ENCODE data around the gene AMBP.

Gene AMBP

DNA sequence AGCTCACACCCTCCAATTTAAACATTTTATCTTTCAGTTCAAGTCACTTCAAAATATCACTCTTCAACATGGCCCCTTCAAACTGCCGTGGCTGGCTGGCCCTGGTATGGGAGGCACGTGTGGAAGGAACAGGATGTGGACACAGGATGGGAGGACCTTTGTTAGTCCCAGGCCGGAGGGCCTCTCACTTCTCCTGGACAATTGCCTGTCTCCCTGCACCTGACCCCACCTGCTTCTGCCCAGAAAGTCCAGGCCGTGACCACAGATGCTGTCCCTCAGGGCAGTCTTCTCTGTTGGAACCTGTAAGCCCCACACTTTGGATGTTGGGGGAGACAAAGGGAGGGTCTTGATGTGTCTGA lies 19.4 kb downstream of the AMBP start:
- TF ChIP-seq, protein P1, sequence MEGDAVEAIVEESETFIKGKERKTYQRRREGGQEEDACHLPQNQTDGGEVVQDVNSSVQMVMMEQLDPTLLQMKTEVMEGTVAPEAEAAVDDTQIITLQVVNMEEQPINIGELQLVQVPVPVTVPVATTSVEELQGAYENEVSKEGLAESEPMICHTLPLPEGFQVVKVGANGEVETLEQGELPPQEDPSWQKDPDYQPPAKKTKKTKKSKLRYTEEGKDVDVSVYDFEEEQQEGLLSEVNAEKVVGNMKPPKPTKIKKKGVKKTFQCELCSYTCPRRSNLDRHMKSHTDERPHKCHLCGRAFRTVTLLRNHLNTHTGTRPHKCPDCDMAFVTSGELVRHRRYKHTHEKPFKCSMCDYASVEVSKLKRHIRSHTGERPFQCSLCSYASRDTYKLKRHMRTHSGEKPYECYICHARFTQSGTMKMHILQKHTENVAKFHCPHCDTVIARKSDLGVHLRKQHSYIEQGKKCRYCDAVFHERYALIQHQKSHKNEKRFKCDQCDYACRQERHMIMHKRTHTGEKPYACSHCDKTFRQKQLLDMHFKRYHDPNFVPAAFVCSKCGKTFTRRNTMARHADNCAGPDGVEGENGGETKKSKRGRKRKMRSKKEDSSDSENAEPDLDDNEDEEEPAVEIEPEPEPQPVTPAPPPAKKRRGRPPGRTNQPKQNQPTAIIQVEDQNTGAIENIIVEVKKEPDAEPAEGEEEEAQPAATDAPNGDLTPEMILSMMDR (IDR thresholded peaks at IDR 0.05; ENCODE audit: low read depth, low read length, poor library complexity, severe bottlenecking): no peak
- TF ChIP-seq EZH2phosphoT487 (IDR thresholded peaks at IDR 0.05; ENCODE audit: borderline replicate concordance, low read length): no peak
- Histone ChIP-seq H3K9me3 (ENCODE audit: control insufficient read depth, insufficient read depth, low read length) (no peaks in the 10 kb centered on the region), H3K4me3 (ENCODE audit: low read length) (no peak overlapping the region), H4K20me1 (ENCODE audit: control insufficient read depth, insufficient read depth, low read depth, low read length) (no peaks in the 10 kb centered on the region), H3K79me2 (ENCODE audit: control insufficient read depth, low read length) (no peaks in the 10 kb centered on the region), H3K9me2 (replicated peaks; ENCODE audit: control insufficient read depth, low read length) (no peaks in the 10 kb centered on the region), H3K4me2 (ENCODE audit: low read length) (no peak overlapping the region), H3K27me3 (ENCODE audit: control insufficient read depth, low read length) (no peaks in the 10 kb centered on the region), H3K27ac (ENCODE audit: low read depth, low read length) (no peak overlapping the region), H3K4me1 (ENCODE audit: control insufficient read depth, low read length) (no peaks in the 10 kb centered on the region), H3F3A (ENCODE audit: control insufficient read depth, insufficient read depth) (no peaks in the 10 kb centered on the region), H3K36me3 (ENCODE audit: control insufficient read depth, low read length) (no peaks in the 10 kb centered on the region)

DNA sequence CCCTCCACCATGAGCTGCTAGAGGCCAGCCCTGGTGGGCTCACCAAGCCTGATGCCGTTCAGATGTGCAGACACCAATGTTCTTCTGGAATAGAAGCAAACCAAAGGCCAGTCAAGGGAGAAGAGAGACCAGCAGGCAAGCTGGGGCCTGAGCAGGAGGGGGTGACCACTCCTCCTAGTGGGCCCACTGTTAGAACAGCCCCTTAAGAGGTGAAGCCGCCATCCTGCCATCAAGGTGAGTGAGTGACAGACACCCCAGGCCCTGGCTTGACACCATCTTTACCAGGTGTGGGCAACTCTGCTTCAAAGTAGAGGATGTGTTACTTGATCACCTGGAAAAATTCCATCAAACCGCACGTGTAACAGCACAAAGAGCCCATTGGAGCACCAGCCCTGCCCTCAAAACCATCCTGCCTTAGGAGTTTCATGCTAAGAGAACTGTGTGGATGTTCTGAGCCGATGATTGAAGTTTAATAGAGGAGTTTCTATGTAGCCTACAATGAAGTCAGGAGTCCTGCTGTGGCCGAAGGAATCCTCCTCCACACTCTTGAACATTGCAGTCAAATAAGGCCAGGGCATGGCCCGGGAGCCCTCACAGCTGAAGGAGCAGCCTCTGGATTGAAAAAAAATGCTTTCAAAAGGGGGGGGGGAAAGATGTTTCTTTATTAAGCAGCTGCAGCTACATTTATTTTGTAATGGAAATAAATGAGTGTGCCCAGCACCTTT lies 20.8 kb downstream of the AMBP start:
- H3K4me2 ChIP-seq (ENCODE audit: low read length): no peak overlapping the region

DNA sequence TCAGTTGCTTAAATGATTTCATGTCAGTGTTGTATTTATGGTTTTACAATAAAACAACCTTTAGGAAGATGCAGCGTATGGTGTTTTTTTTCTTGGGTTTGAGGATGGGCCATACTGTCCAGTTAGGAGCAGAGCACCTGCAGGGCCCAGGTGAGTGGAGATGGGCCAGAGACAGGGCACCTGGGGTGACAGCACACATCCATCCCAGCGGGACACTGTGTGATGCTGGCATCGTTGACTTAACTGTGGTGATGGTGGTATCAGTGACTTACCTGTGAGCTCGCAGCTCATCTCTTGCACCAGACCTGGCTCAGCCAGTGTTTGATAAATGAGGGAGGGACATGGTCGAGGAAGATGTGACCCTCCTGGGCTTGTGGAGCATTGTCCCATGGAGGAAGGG lies 21.6 kb downstream of the AMBP start:
- no peaks in the 10 kb centered on the region for H3K4me1 ChIP-seq (ENCODE audit: control insufficient read depth, low read length)
- no peaks in the 10 kb centered on the region for H3K27me3 ChIP-seq (ENCODE audit: control insufficient read depth, low read length)
- no peaks in the 10 kb centered on the region for H3K79me2 ChIP-seq (ENCODE audit: control insufficient read depth, low read length)
- no peaks in the 10 kb centered on the region for H3K36me3 ChIP-seq (ENCODE audit: control insufficient read depth, low read length)
- no peak overlapping the region for H3K4me3 ChIP-seq (ENCODE audit: low read length)
- no peak overlapping the region for H3K4me2 ChIP-seq (ENCODE audit: low read length)
- H4K20me1 ChIP-seq (ENCODE audit: control insufficient read depth, insufficient read depth, low read depth, low read length): no peaks in the 10 kb centered on the region
- H3K9me3 ChIP-seq (ENCODE audit: control insufficient read depth, insufficient read depth, low read length): no peaks in the 10 kb centered on the region
- H3K27ac ChIP-seq (ENCODE audit: low read depth, low read length): no peak overlapping the region
- H3F3A ChIP-seq (ENCODE audit: control insufficient read depth, insufficient read depth): no peaks in the 10 kb centered on the region
- no peaks in the 10 kb centered on the region for H3K9me2 ChIP-seq (replicated peaks; ENCODE audit: control insufficient read depth, low read length)
- no peak for TF ChIP-seq EZH2phosphoT487 (IDR thresholded peaks at IDR 0.05; ENCODE audit: borderline replicate concordance, low read length)
- TF ChIP-seq, protein P1 (IDR thresholded peaks at IDR 0.05; ENCODE audit: low read depth, low read length, poor library complexity, severe bottlenecking): no peak

More for the DNA sequence above, 20.8 kb downstream of the AMBP start:
- H3K27me3 ChIP-seq (ENCODE audit: control insufficient read depth, low read length): no peaks in the 10 kb centered on the region
- H3K79me2 ChIP-seq (ENCODE audit: control insufficient read depth, low read length): no peaks in the 10 kb centered on the region
- H4K20me1 ChIP-seq (ENCODE audit: control insufficient read depth, insufficient read depth, low read depth, low read length): no peaks in the 10 kb centered on the region
- H3K9me3 ChIP-seq (ENCODE audit: control insufficient read depth, insufficient read depth, low read length): no peaks in the 10 kb centered on the region
- H3K27ac ChIP-seq (ENCODE audit: low read depth, low read length): no peak overlapping the region
- no peaks in the 10 kb centered on the region for H3K36me3 ChIP-seq (ENCODE audit: control insufficient read depth, low read length)
- no peak for TF ChIP-seq EZH2phosphoT487 (IDR thresholded peaks at IDR 0.05; ENCODE audit: borderline replicate concordance, low read length)
- TF ChIP-seq, protein P1 (IDR thresholded peaks at IDR 0.05; ENCODE audit: low read depth, low read length, poor library complexity, severe bottlenecking): no peak
- H3K4me3 ChIP-seq (ENCODE audit: low read length): no peak overlapping the region
- no peaks in the 10 kb centered on the region for H3K9me2 ChIP-seq (replicated peaks; ENCODE audit: control insufficient read depth, low read length)
- H3F3A ChIP-seq (ENCODE audit: control insufficient read depth, insufficient read depth): no peaks in the 10 kb centered on the region
- no peaks in the 10 kb centered on the region for H3K4me1 ChIP-seq (ENCODE audit: control insufficient read depth, low read length)

Data from DOHH2 (cell line).